ENCODE results near the gene ATP8B2.
"Not testable (repeated sequence)": the region's sequence is repeated elsewhere in the genome, so short reads cannot be mapped to it uniquely, and the experiment has no call there.

ATP8B2 gene

GRCh38 chr1:154334079-154335024 is 9.0 kb downstream of the ATP8B2 start:
- TF ChIP-seq, protein P1, sequence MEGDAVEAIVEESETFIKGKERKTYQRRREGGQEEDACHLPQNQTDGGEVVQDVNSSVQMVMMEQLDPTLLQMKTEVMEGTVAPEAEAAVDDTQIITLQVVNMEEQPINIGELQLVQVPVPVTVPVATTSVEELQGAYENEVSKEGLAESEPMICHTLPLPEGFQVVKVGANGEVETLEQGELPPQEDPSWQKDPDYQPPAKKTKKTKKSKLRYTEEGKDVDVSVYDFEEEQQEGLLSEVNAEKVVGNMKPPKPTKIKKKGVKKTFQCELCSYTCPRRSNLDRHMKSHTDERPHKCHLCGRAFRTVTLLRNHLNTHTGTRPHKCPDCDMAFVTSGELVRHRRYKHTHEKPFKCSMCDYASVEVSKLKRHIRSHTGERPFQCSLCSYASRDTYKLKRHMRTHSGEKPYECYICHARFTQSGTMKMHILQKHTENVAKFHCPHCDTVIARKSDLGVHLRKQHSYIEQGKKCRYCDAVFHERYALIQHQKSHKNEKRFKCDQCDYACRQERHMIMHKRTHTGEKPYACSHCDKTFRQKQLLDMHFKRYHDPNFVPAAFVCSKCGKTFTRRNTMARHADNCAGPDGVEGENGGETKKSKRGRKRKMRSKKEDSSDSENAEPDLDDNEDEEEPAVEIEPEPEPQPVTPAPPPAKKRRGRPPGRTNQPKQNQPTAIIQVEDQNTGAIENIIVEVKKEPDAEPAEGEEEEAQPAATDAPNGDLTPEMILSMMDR (IDR thresholded peaks at IDR 0.05): no peak
- DNase-seq (ENCODE audit: low spot score): no peak
- Histone ChIP-seq H3K27ac (peak overlapping the region; percentile 15 to 28), H3K4me3 (no peak overlapping the region)

GRCh38 chr1:154335025-154335714 is 9.8 kb downstream of the ATP8B2 start:
- no peak overlapping the region for H3K4me3 ChIP-seq
- TF ChIP-seq, protein P1 (IDR thresholded peaks at IDR 0.05): peak; percentile 82
- no peak for DNase-seq (ENCODE audit: low spot score)

DNA sequence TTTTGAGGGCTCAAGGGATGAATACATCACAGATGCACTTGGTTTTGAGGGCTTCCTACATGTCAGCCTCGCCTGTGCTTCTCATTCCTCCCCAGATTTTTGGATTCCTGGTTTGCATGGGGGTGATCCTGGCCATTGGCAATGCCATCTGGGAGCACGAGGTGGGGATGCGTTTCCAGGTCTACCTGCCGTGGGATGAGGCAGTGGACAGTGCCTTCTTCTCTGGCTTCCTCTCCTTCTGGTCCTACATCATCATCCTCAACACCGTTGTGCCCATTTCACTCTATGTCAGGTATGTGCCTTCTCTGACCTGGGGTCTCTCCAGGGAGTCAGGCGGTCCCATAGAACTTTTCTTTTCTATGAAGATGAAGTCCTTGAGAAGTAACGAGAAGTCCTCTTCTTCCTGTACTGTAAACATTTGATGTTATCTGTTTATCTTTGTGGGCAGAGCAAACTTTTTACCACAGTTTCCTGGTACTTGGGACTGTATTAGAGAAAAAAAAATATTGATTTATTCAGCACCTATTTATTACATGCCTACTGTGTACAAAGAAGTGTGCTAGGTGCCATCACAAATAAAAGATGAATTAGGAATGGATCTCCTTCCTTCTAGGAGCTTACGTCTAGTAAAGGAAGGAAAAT is 12.0 kb downstream of the ATP8B2 start:
- TF ChIP-seq, protein P1 (IDR thresholded peaks at IDR 0.05): no peak
- no peak for DNase-seq (ENCODE audit: low spot score)
- Histone ChIP-seq H3K4me3 (no peak overlapping the region), H3K27ac (no peak overlapping the region)

More at GRCh38 chr1:154335025-154335714, 9.8 kb downstream of the ATP8B2 start:
- H3K27ac ChIP-seq: peak overlapping the region; percentile 21 to 28

GRCh38 chr1:154338875-154339274 is 13.6 kb downstream of the ATP8B2 start:
- DNase-seq (ENCODE audit: low spot score): no peak
- no peak overlapping the region for H3K4me3 ChIP-seq
- no peak overlapping the region for H3K27ac ChIP-seq
- TF ChIP-seq, protein P1 (IDR thresholded peaks at IDR 0.05): no peak

DNA sequence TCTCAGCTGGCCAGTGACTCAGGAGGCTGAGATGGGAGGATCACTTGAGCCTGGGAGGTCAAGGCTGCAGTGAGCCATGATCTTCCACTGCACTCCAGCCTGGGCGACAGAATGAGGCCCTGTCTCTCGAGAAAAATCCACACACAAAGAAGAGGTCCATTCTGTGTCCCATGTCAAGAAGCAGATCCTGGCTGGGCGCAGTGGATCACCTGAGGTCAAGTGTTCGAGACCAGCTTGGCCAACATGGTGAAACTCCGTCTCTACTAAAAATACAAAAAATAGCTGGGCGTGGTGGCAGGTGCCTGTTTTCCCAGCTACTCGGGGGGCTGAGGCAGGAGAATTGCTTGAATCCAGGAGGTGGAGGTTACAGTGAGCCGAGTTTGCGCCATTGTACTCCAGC is 16.0 kb downstream of the ATP8B2 start:
- DNase-seq (ENCODE audit: low spot score); H3K4me3 ChIP-seq; H3K27ac ChIP-seq: not testable (repeated sequence)

DNA sequence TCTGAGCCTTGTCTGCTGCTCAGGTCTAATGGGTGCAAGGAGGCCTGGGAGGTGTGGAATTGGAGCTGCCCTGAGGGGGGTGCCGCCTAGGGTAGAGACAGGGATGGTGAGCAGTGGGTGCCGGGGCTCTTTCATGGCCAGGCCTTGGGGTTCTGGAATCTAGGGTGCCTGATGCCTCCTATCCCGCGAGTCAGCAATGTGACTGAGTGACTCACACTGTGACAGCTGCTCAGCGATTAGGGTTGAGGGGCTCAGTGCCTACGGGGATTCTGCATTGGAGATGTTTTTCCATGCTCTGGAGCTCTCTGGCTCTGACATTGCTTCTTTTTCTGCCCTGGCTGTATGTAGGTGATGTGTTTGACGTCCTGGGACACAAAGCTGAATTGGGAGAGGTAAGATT is 16.8 kb downstream of the ATP8B2 start:
- Histone ChIP-seq H3K4me3 (no peak overlapping the region), H3K27ac (no peak overlapping the region)
- no peak for DNase-seq (ENCODE audit: low spot score)
- TF ChIP-seq, protein P1 (IDR thresholded peaks at IDR 0.05): no peak

DNA sequence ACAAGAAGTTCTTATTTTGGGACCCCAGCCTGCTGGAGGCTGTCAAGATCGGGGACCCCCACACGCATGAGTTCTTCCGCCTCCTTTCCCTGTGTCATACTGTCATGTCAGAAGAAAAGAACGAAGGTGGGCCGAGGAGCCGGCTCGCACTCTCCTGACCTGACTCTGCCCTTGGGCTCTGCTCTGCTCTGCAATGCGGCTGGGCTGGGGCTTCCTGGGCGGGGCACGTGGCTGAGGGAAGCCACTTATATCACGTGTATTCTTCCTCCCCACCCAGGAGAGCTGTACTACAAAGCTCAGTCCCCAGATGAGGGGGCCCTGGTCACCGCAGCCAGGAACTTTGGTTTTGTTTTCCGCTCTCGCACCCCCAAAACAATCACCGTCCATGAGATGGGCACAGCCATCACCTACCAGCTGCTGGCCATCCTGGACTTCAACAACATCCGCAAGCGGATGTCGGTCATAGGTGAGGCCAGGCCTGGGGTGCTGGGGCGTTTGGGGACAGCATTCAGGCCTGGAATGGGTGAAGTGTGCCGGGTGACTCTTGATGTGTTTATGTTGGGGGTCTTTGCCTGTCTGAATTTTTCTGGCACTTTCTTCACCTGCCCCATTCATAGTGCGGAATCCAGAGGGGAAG is 17.6 kb downstream of the ATP8B2 start:
- no peak overlapping the region for H3K27ac ChIP-seq
- DNase-seq (ENCODE audit: low spot score): no peak
- no peak overlapping the region for H3K4me3 ChIP-seq
- TF ChIP-seq, protein P1 (IDR thresholded peaks at IDR 0.05): no peak

Measured in coronary artery (tissue), 2 donors.